ENCODE data around the gene ELMO1.

The ELMO1 gene

DNA sequence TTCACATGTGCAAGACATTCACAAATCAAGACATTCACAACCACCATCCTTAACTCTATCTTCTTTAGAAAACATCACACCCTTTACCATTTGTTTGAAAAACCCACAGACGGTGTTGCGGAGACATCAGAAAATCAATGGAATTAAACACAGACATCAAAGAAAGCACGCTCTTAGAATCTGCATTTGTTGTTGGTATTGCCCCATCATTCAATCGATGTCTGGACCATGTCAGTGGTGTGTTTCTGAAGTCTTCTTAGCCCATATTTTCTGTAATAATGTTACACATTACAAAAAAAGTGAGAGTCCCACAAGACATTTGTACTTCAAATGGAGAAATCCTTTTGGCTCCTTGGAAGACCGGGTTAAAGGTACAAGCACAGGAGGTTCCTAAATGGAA lies 550.5 kb downstream of the ELMO1 start:
- Histone ChIP-seq H3K4me1 (ENCODE audit: insufficient read depth, low read length) (no peaks in the 10 kb centered on the region), H3K27ac (ENCODE audit: low read depth, low read length) (no peak overlapping the region), H3K9ac (ENCODE audit: low read length) (no peak overlapping the region), H3K9me3 (ENCODE audit: low read length) (no peaks in the 10 kb centered on the region), H3K36me3 (ENCODE audit: insufficient read depth, low read length) (no peaks in the 10 kb centered on the region), H3K4me3 (ENCODE audit: low read depth in 1 of 2, low read length in 2 of 2) (no peak overlapping the region), H3K27me3 (ENCODE audit: control insufficient read depth in 1 of 2, insufficient read depth in 2 of 2, low read length in 2 of 2) (no peaks in the 10 kb centered on the region)

DNA sequence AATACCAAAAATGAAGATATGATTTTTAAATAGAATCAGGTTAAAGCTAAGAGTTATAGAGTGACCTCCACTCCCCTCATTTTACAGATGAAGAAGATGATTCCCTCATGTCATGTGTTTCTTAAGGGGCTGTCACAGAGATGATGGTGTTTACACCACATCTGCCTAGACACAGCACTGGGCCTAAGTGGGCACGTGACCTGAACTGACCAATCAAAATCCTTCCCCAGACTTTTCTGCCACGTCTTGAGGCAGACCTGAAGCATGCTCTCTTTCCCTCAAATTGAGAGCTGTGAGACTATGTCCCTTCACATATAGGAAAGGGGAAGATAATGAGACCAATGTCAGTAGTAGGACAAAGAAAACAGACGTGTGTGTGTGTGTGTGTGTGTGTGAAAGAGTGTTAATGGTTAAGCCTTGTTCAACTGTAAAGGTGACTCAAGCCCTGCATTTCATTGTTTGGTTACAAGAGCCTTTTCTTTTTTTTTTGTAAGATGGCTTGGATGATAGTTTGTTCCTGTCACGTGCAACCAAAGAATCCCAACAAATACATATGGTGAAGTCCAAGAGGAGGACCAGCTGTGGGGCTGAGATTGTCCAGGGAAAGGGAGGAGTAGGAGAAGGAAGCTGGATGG lies 551.6 kb downstream of the ELMO1 start:
- Histone ChIP-seq H3K27ac (ENCODE audit: low read depth, low read length) (no peak overlapping the region), H3K9ac (ENCODE audit: low read length) (no peak overlapping the region), H3K4me1 (ENCODE audit: insufficient read depth, low read length) (no peaks in the 10 kb centered on the region), H3K36me3 (ENCODE audit: insufficient read depth, low read length) (no peaks in the 10 kb centered on the region), H3K4me3 (ENCODE audit: low read depth in 1 of 2, low read length in 2 of 2) (no peak overlapping the region), H3K27me3 (ENCODE audit: control insufficient read depth in 1 of 2, insufficient read depth in 2 of 2, low read length in 2 of 2) (no peaks in the 10 kb centered on the region), H3K9me3 (ENCODE audit: low read length) (no peaks in the 10 kb centered on the region)

DNA sequence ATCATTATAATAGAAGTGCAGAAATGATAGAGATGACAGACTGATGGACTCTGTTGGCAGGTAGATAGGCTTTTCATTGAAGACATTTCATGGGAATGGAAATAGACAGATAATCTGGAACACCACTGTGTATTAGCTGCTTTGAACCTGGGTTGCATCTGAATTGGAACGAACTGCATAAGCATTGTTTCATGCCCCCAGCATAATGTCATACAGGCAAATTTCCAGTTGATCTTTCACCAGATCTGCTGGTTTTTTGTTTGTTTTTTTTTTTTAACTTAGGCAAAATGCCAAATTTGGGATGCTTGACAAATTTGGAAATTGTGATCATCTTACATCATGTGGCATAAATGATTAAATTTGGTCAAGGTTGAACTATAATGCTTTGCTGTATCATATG lies 552.2 kb downstream of the ELMO1 start:
- Histone ChIP-seq H3K9ac (ENCODE audit: low read length) (no peak overlapping the region), H3K27me3 (ENCODE audit: control insufficient read depth in 1 of 2, insufficient read depth in 2 of 2, low read length in 2 of 2) (no peaks in the 10 kb centered on the region), H3K27ac (ENCODE audit: low read depth, low read length) (no peak overlapping the region), H3K4me1 (ENCODE audit: insufficient read depth, low read length) (no peaks in the 10 kb centered on the region), H3K36me3 (ENCODE audit: insufficient read depth, low read length) (no peaks in the 10 kb centered on the region), H3K9me3 (ENCODE audit: low read length) (no peaks in the 10 kb centered on the region), H3K4me3 (ENCODE audit: low read depth in 1 of 2, low read length in 2 of 2) (no peak overlapping the region)

DNA sequence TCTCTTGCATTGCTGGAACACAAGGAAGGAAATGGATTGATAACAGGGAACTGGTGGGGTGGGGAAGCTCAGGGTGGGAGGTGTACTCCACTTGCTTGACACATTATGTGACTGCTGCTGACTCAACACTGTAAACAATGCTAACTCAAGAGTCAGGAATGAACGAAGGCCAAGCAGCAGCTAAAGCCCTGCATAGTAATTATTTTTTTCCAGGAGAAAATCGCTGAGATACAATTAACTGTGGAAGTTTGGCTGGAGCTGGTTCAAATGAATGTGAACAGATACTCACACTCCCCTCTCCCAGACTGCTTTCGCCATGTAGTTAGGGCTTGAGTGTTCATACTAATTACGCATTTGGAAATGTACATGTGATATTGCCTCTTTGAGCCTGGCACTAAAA lies 553.5 kb downstream of the ELMO1 start:
- Histone ChIP-seq H3K9me3 (ENCODE audit: low read length) (no peaks in the 10 kb centered on the region), H3K4me1 (ENCODE audit: insufficient read depth, low read length) (no peaks in the 10 kb centered on the region), H3K27ac (ENCODE audit: low read depth, low read length) (no peak overlapping the region), H3K36me3 (ENCODE audit: insufficient read depth, low read length) (no peaks in the 10 kb centered on the region), H3K4me3 (ENCODE audit: low read depth in 1 of 2, low read length in 2 of 2) (no peak overlapping the region), H3K9ac (ENCODE audit: low read length) (no peak overlapping the region), H3K27me3 (ENCODE audit: control insufficient read depth in 1 of 2, insufficient read depth in 2 of 2, low read length in 2 of 2) (no peaks in the 10 kb centered on the region)

DNA sequence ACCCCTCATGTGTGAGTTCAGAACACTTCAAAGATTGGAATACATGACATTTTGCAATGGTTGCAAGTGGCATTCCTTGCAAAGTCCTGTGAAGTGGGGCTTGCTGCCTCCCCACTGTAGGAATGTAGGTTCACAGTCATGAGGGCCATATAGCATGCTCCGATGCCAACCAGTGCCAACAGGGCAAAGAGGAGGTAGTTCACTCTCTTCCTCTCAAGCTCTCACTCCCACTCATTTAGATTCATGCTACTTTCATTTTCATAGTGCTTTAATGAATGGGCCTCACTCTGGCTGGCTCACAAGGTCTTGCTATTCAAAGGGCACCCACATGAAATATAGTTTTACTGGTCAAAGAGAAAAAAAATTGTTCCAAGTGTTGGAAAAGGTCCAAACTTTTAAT lies 554.5 kb downstream of the ELMO1 start:
- no peak overlapping the region for H3K9ac ChIP-seq (ENCODE audit: low read length)
- H3K4me3 ChIP-seq (ENCODE audit: low read depth in 1 of 2, low read length in 2 of 2), result no peak overlapping the region
- H3K27ac ChIP-seq (ENCODE audit: low read depth, low read length), result no peak overlapping the region
- no peaks in the 10 kb centered on the region for H3K9me3 ChIP-seq (ENCODE audit: low read length)
- H3K4me1 ChIP-seq (ENCODE audit: insufficient read depth, low read length), result no peaks in the 10 kb centered on the region
- no peaks in the 10 kb centered on the region for H3K27me3 ChIP-seq (ENCODE audit: control insufficient read depth in 1 of 2, insufficient read depth in 2 of 2, low read length in 2 of 2)
- no peaks in the 10 kb centered on the region for H3K36me3 ChIP-seq (ENCODE audit: insufficient read depth, low read length)

DNA sequence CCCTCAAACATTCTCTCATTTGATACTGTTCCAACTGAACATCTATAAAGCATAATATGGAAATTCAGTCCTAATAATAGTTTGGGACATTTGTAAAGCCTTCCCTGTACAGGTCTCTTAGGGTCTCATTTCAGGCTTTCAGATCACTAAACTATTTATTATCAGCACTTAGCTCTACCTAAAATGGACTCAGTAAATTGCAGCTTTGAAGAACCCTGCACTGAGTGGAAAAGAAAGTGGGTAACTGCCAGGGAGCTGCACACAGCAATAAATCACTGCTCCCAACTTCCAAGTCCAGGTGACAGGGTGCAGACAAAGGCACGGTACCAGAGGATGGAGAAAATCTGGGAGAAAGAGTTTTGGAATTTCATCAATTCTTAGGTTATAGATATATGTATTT lies 559.5 kb downstream of the ELMO1 start:
- no peak overlapping the region for H3K27ac ChIP-seq (ENCODE audit: low read depth, low read length)
- H3K4me3 ChIP-seq (ENCODE audit: low read depth in 1 of 2, low read length in 2 of 2), result no peak overlapping the region
- H3K9me3 ChIP-seq (ENCODE audit: low read length), result no peaks in the 10 kb centered on the region
- H3K9ac ChIP-seq (ENCODE audit: low read length), result no peak overlapping the region
- H3K36me3 ChIP-seq (ENCODE audit: insufficient read depth, low read length), result no peaks in the 10 kb centered on the region
- H3K4me1 ChIP-seq (ENCODE audit: insufficient read depth, low read length), result no peaks in the 10 kb centered on the region
- no peaks in the 10 kb centered on the region for H3K27me3 ChIP-seq (ENCODE audit: control insufficient read depth in 1 of 2, insufficient read depth in 2 of 2, low read length in 2 of 2)

DNA sequence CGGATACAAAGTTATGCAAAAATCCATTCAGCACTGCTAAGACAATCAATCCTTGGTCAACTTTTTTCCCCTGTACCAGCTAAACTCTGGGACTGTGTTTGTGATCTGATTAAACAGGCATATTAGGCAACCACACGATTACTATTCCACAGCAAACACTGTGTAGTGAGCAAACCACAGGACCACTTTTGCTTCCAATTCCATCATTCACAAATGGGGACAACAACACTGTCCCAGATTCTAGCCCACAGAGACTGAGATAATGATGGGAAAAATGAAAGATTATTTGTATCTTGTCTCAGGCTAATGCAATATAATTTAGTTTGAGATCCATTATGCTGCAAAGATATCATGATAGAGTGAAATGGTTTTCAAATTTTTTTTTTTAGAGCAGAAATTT lies 560.7 kb downstream of the ELMO1 start:
- no peaks in the 10 kb centered on the region for H3K4me1 ChIP-seq (ENCODE audit: insufficient read depth, low read length)
- no peaks in the 10 kb centered on the region for H3K27me3 ChIP-seq (ENCODE audit: control insufficient read depth in 1 of 2, insufficient read depth in 2 of 2, low read length in 2 of 2)
- H3K9ac ChIP-seq (ENCODE audit: low read length), result no peak overlapping the region
- no peak overlapping the region for H3K4me3 ChIP-seq (ENCODE audit: low read depth in 1 of 2, low read length in 2 of 2)
- H3K9me3 ChIP-seq (ENCODE audit: low read length), result no peaks in the 10 kb centered on the region
- H3K36me3 ChIP-seq (ENCODE audit: insufficient read depth, low read length), result no peaks in the 10 kb centered on the region
- no peak overlapping the region for H3K27ac ChIP-seq (ENCODE audit: low read depth, low read length)

DNA sequence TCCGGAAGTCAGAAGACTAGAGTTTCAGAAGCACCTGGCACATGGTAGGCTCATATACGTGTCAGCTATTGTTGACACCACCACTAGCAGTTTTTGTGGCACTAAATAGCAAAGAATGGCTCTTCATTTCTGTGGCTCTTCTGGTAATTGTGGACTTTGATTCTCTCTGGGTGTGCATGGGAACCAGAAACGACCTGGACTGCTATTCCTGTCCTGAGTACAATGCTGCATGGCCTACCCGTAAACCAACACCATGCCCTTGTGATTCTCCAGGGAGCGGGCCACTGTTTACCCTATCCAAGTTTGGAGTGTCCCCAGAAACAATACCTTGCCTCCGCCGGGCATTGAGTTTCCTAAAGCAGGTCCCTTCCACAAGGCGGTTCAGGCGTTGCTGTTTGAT lies 561.4 kb downstream of the ELMO1 start:
- Histone ChIP-seq H3K27ac (ENCODE audit: low read depth, low read length) (no peak overlapping the region), H3K9me3 (ENCODE audit: low read length) (no peaks in the 10 kb centered on the region)

DNA sequence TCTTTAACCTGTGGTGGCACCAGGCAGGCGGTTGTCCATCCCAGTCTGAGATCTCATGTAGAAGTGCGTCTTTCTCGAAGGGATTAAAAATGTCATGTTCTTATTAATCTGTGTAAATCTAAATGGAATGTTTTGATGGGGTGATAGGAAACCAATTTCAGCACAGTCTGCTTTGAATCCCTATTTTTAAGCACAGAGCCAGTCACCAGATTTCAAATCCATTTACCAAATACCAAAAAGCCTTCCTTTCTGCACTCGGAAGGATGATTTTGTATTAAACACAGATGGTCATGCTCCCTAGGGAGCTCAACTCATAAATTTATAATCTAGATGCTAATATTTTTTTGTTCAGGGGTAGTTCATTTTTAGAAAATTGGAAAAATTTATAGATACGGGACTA lies 563.8 kb downstream of the ELMO1 start:
- H3K4me3 ChIP-seq (ENCODE audit: low read depth in 1 of 2, low read length in 2 of 2), result no peak overlapping the region
- H3K27me3 ChIP-seq (ENCODE audit: control insufficient read depth in 1 of 2, insufficient read depth in 2 of 2, low read length in 2 of 2), result no peaks in the 10 kb centered on the region
- H3K36me3 ChIP-seq (ENCODE audit: insufficient read depth, low read length), result no peaks in the 10 kb centered on the region
- no peaks in the 10 kb centered on the region for H3K4me1 ChIP-seq (ENCODE audit: insufficient read depth, low read length)
- no peak overlapping the region for H3K27ac ChIP-seq (ENCODE audit: low read depth, low read length)
- no peak overlapping the region for H3K9ac ChIP-seq (ENCODE audit: low read length)
- H3K9me3 ChIP-seq (ENCODE audit: low read length), result no peaks in the 10 kb centered on the region

More for the DNA sequence above, 561.4 kb downstream of the ELMO1 start:
- H3K27me3 ChIP-seq (ENCODE audit: control insufficient read depth in 1 of 2, insufficient read depth in 2 of 2, low read length in 2 of 2), result no peaks in the 10 kb centered on the region
- no peak overlapping the region for H3K9ac ChIP-seq (ENCODE audit: low read length)
- no peaks in the 10 kb centered on the region for H3K4me1 ChIP-seq (ENCODE audit: insufficient read depth, low read length)
- no peaks in the 10 kb centered on the region for H3K36me3 ChIP-seq (ENCODE audit: insufficient read depth, low read length)
- no peak overlapping the region for H3K4me3 ChIP-seq (ENCODE audit: low read depth in 1 of 2, low read length in 2 of 2)

DNA sequence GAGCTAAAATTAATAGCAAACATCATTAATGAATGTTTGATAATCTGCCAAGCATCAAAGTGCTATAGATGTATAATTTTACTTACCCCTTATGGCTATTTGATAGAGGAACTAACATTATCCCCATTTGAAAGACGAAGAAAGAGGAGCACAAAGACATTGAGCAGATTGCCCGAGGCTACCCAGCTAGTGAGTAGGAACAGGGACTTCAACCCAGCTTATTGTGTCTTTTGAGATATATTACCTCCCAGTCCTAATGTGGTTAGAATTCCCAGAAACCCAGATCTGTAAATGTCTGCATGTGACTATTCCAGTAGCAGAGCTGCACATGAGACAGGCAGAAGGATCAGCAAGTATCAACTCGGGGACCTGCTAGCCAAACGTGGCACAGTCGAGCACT lies 564.3 kb downstream of the ELMO1 start:
- no peak overlapping the region for H3K27ac ChIP-seq (ENCODE audit: low read depth, low read length)
- H3K9me3 ChIP-seq (ENCODE audit: low read length), result no peaks in the 10 kb centered on the region
- H3K27me3 ChIP-seq (ENCODE audit: control insufficient read depth in 1 of 2, insufficient read depth in 2 of 2, low read length in 2 of 2), result no peaks in the 10 kb centered on the region
- H3K9ac ChIP-seq (ENCODE audit: low read length), result no peak overlapping the region
- no peak overlapping the region for H3K4me3 ChIP-seq (ENCODE audit: low read depth in 1 of 2, low read length in 2 of 2)
- no peaks in the 10 kb centered on the region for H3K36me3 ChIP-seq (ENCODE audit: insufficient read depth, low read length)
- no peaks in the 10 kb centered on the region for H3K4me1 ChIP-seq (ENCODE audit: insufficient read depth, low read length)

DNA sequence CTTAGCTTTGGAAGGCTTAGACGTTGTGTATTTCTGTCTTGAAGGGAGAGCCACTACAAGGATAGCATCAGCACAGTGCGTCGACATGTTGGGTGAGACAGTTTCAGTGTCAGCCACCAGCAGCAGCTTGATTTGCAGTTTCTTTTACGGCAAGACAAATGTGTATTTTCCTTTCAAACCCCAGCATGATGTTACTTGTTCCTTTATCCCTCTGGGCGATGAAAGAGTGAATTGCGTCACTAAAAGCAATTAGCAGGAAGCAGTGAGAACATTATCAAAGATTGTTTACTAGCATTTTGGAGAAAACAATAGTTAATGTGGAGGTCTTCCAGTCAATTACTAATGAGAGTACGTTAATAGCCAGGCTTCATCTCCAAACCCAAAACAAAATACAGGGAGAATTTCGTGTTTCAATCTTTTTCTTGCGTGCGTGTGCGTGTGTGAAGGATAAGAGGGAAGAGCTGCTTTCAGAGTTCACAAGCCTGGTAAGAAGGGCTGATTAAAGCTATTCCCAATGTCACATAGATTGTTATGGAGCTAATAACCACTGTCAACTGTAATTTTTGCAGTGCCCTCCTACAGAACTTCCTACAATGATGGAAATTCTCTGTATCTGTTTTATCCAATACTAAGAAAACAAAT lies 567.3 kb downstream of the ELMO1 start:
- H3K4me3 ChIP-seq (ENCODE audit: low read depth in 1 of 2, low read length in 2 of 2), result no peak overlapping the region
- H3K27ac ChIP-seq (ENCODE audit: low read depth, low read length), result no peak overlapping the region
- H3K9ac ChIP-seq (ENCODE audit: low read length), result no peak overlapping the region
- H3K36me3 ChIP-seq (ENCODE audit: insufficient read depth, low read length), result no peaks in the 10 kb centered on the region
- H3K9me3 ChIP-seq (ENCODE audit: low read length), result no peaks in the 10 kb centered on the region
- no peaks in the 10 kb centered on the region for H3K27me3 ChIP-seq (ENCODE audit: control insufficient read depth in 1 of 2, insufficient read depth in 2 of 2, low read length in 2 of 2)
- no peaks in the 10 kb centered on the region for H3K4me1 ChIP-seq (ENCODE audit: insufficient read depth, low read length)

DNA sequence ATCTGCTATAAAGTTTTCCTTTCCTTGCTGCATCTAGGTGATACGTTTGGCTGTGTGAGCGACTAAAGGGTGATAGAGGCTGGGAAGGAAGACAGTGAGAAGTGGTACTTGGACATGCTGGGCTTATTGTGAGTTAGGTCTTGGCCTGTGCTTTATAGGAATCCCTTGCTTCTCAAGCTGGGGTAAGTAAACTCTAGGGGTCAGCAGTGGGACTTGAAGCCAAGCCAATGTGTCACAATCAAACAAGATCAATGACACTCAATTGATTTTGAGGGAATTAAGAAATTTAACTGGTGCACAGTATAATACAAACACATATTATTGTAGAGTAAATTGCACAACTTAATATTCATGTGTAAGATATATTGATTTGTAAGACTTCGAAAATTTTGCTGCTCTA lies 568.6 kb downstream of the ELMO1 start:
- no peaks in the 10 kb centered on the region for H3K4me1 ChIP-seq (ENCODE audit: insufficient read depth, low read length)
- H3K36me3 ChIP-seq (ENCODE audit: insufficient read depth, low read length), result no peaks in the 10 kb centered on the region
- no peak overlapping the region for H3K4me3 ChIP-seq (ENCODE audit: low read depth in 1 of 2, low read length in 2 of 2)
- no peak overlapping the region for H3K9ac ChIP-seq (ENCODE audit: low read length)
- no peaks in the 10 kb centered on the region for H3K27me3 ChIP-seq (ENCODE audit: control insufficient read depth in 1 of 2, insufficient read depth in 2 of 2, low read length in 2 of 2)
- H3K9me3 ChIP-seq (ENCODE audit: low read length), result no peaks in the 10 kb centered on the region
- H3K27ac ChIP-seq (ENCODE audit: low read depth, low read length), result no peak overlapping the region

All from muscle layer of colon (tissue), 2 donors.